GM12878 (cell line): Measurements from ENCODE around the gene FBF1. TPM values are rescaled to one million over a fixed set of nuclear protein-coding genes. Genes with fewer than 3 reads are reported as not detected.

Experiments used
- BMI1 ChIP-seq: fragments of 450-650 bp; IDR thresholded peaks from 2 replicates; pipeline ENCODE4 v1.6.1; 2016; ENCODE audit warnings: mild to moderate bottlenecking, moderate library complexity, borderline replicate concordance
- CBFB ChIP-seq: IDR thresholded peaks from 2 replicates; pipeline ENCODE4 v1.6.1; 2016; ENCODE audit warnings: antibody characterized with exemption, low read depth
- CBX5 ChIP-seq: sonication (generic); IDR thresholded peaks from 2 replicates; pipeline ENCODE4 v1.6.1; 2016; ENCODE audit warnings: low read depth, moderate library complexity, mild to moderate bottlenecking, inconsistent platforms
- CHD4 ChIP-seq: fragments of 200-600 bp; sonication (generic); IDR thresholded peaks from 2 replicates; pipeline ENCODE4 v1.6.1; 2016; ENCODE audit warnings: mild to moderate bottlenecking
- CREM ChIP-seq: IDR thresholded peaks from 2 replicates; pipeline ENCODE4 v1.6.1; 2014; ENCODE audit warnings: antibody characterized with exemption, low read depth
- EZH2 ChIP-seq: IDR thresholded peaks from 2 replicates; pipeline ENCODE4 v1.6.1; 2012; ENCODE audit warnings: low read depth, mild to moderate bottlenecking, control low read depth, inconsistent platforms, low read length, borderline replicate concordance; ENCODE audit not compliant: control insufficient read depth
- FOS ChIP-seq: IDR thresholded peaks from 3 replicates; pipeline ENCODE4 v1.6.1; 2011; ENCODE audit warnings: borderline replicate concordance; ENCODE audit not compliant: insufficient read length; ENCODE audit errors: extremely low read depth
- HCFC1 ChIP-seq: fragments of 150-350 bp; IDR thresholded peaks from 2 replicates; pipeline ENCODE4 v1.6.1; 2014; ENCODE audit warnings: low read length
- HDAC6 ChIP-seq: fragments of 200-600 bp; sonication (generic); IDR thresholded peaks from one replicate; pipeline ENCODE4 v1.8.0; 2017; ENCODE audit warnings: antibody characterized with exemption; ENCODE audit not compliant: unreplicated experiment
- IRF5 ChIP-seq: fragments of 450-650 bp; IDR thresholded peaks from 2 replicates; pipeline ENCODE4 v1.6.1; 2017; ENCODE audit warnings: borderline replicate concordance
- JUNB ChIP-seq: IDR thresholded peaks from 2 replicates; pipeline ENCODE4 v1.6.1; 2016; ENCODE audit warnings: antibody characterized with exemption, mild to moderate bottlenecking
- KDM1A ChIP-seq: fragments of 200-600 bp; sonication (generic); IDR thresholded peaks from 2 replicates; pipeline ENCODE4 v1.6.1; 2016; ENCODE audit warnings: borderline replicate concordance
- NR2C1 ChIP-seq: fragments of 450-650 bp; IDR thresholded peaks from 2 replicates; pipeline ENCODE4 v1.6.1; 2017; ENCODE audit warnings: antibody characterized with exemption, mild to moderate bottlenecking, moderate library complexity
- PML ChIP-seq: IDR thresholded peaks from 2 replicates; pipeline ENCODE4 v1.6.1; 2012; ENCODE audit warnings: low read length, inconsistent platforms
- POU2F2 ChIP-seq: IDR thresholded peaks from 3 replicates; pipeline ENCODE4 v1.6.1; 2011; ENCODE audit warnings: low read depth, mild to moderate bottlenecking, low read length, borderline replicate concordance
- RBBP5 ChIP-seq: fragments of 200-600 bp; sonication (generic); conservative IDR thresholded peaks from 2 replicates; pipeline ENCODE4 v1.6.1; 2016
- SMAD1 ChIP-seq: fragments of 450-650 bp; IDR thresholded peaks from 2 replicates; pipeline ENCODE4 v1.6.1; 2018; ENCODE audit warnings: mild to moderate bottlenecking, low read depth; ENCODE audit not compliant: partially characterized antibody
- SMARCA5 ChIP-seq: fragments of 450-650 bp; IDR thresholded peaks from 2 replicates; pipeline ENCODE4 v1.6.1; 2017; ENCODE audit warnings: mild to moderate bottlenecking
- SPI1 ChIP-seq: IDR thresholded peaks from 2 replicates; pipeline ENCODE4 v1.6.1; 2011; ENCODE audit warnings: low read depth, mild to moderate bottlenecking, low read length, moderate library complexity, borderline replicate concordance; ENCODE audit not compliant: insufficient read depth
- SUZ12 ChIP-seq: fragments of 200-600 bp; sonication (generic); IDR thresholded peaks from one replicate; pipeline ENCODE4 v1.6.1; 2018; ENCODE audit warnings: antibody characterized with exemption, mild to moderate bottlenecking; ENCODE audit not compliant: unreplicated experiment
- TARDBP ChIP-seq: IDR thresholded peaks from 2 replicates; pipeline ENCODE4 v1.6.1; 2016; ENCODE audit warnings: borderline replicate concordance
- TBL1XR1 ChIP-seq: IDR thresholded peaks from 2 replicates; pipeline ENCODE4 v1.6.1; 2012; ENCODE audit warnings: low read depth, low read length, improper control_type of control experiment
- YBX1 ChIP-seq: fragments of 450-650 bp; IDR thresholded peaks from 2 replicates; pipeline ENCODE4 v1.6.1; 2016; ENCODE audit warnings: antibody characterized with exemption
- ZBTB33 ChIP-seq: fragments of 450-650 bp; IDR thresholded peaks from 2 replicates; pipeline ENCODE4 v1.6.1; 2017; ENCODE audit warnings: mild to moderate bottlenecking
- polyA plus RNA-seq, 11 experiments: library from polyadenylated mRNA; depleted of rRNA in 4 of 11; unstranded in 6 of 11; stranded (reverse) in 5 of 11; fragments of >200 nt; fragmentation: Nextera tagmentation in 4 of 11; fragmentation: Illumina TruSeq in 1 of 11; extraction: Ambion mirVana in 4 of 11; extraction: Trizol in 1 of 11; gene quantifications; 1 replicate in 1 of 11; 2 replicates in 10 of 11; pipeline versions ENCODE4 v1.2.1 to v1.2.3, GENCODE V29; 2011 to 2016; ENCODE audit warnings: inconsistent platforms in 2 of 11, missing spikeins in 2 of 11, low read depth in 1 of 11
- total RNA-seq, 4 experiments: library from RNA; depleted of rRNA in 3 of 4; stranded (reverse); fragments of >200 nt in 3 of 4; fragmentation: Illumina TruSeq in 1 of 4; extraction: Trizol in 1 of 4; gene quantifications; 2 replicates each; pipeline versions ENCODE4 v1.2.1 to v1.2.3, GENCODE V29; 2013 to 2021
- TF ChIP-seq, protein P1 (sequence below): IDR thresholded peaks from 2 replicates; pipeline ENCODE4 v1.6.1; 2012; ENCODE audit warnings: mild to moderate bottlenecking, low read depth, low read length
- TF ChIP-seq, protein P2 (sequence below): IDR thresholded peaks from 2 replicates; pipeline ENCODE4 v1.6.1; 2012; ENCODE audit warnings: low read depth, low read length, improper control_type of control experiment

The FBF1 gene
- total and polyA plus RNA-seq, 10 of the 15 experiments (the other 5 are each of a cell fraction or from before 2014, with no cell fraction given) = 0.29 to 15.0 (median 7.0) TPM

DNA sequence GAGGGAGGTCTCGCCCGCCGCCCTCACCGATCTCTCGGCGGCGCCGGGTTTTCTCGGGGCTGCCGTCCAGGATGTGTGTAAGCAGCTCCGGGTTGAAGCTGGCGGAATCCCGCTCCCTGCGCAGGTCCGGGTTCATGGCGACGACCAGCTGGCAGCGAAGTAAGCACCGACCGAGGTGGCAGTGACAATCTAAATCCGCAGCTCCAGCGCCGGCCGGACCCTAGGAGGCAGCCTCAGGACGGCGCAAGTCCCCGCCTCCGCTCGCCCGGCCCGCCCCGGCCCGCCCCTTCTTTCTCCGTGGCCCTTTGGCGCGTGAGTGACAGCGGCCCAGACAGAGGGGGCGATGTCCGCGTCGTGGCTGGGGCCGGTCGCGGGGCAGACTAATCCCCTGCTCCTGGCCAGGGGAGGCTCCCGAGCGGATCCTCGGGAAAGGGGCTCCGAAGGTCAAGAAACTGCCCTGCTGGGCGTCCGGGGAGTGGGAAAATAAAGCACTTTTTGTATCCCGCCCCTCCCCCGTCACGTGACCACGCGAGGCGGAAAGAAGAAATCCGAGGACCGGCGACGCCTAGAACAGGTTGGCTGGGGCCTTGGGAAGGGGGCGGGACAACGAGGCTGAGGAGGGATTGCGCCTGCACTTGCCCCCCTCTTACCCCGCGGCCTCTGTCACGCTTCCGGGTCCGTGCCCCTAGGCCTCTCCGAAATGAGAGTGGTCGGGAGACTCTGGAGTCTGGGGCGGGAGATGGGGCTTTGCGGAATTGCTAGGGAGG lies 38.3 kb upstream of the FBF1 start, which contains the start of the genes ACOX1 and TEN1 (continued):
- TF ChIP-seq SMARCA5 (no peak), HDAC6 (no peak), ZBTB33 (no peak), YBX1 (no peak), POU2F2 (peak; percentile 95), BMI1 (no peak), CBX5 (no peak), TARDBP (no peak), SPI1 (no peak), SMAD1 (peak; percentile 90), EZH2 (no peak), TBL1XR1 (no peak), CBFB (peak; percentile 77), NR2C1 (no peak), JUNB (no peak), CHD4 (no peak), PML (peak; percentile 96), CREM (peak; percentile 42; the same call in 1 of the 2 replicates), KDM1A (no peak), RBBP5 (no peak), SUZ12 (no peak), FOS (no peak), IRF5 (no peak), HCFC1 (0 out of 2 replicates have a peak, but pooled peaks have one; percentile 48)
- TF ChIP-seq, protein P1, sequence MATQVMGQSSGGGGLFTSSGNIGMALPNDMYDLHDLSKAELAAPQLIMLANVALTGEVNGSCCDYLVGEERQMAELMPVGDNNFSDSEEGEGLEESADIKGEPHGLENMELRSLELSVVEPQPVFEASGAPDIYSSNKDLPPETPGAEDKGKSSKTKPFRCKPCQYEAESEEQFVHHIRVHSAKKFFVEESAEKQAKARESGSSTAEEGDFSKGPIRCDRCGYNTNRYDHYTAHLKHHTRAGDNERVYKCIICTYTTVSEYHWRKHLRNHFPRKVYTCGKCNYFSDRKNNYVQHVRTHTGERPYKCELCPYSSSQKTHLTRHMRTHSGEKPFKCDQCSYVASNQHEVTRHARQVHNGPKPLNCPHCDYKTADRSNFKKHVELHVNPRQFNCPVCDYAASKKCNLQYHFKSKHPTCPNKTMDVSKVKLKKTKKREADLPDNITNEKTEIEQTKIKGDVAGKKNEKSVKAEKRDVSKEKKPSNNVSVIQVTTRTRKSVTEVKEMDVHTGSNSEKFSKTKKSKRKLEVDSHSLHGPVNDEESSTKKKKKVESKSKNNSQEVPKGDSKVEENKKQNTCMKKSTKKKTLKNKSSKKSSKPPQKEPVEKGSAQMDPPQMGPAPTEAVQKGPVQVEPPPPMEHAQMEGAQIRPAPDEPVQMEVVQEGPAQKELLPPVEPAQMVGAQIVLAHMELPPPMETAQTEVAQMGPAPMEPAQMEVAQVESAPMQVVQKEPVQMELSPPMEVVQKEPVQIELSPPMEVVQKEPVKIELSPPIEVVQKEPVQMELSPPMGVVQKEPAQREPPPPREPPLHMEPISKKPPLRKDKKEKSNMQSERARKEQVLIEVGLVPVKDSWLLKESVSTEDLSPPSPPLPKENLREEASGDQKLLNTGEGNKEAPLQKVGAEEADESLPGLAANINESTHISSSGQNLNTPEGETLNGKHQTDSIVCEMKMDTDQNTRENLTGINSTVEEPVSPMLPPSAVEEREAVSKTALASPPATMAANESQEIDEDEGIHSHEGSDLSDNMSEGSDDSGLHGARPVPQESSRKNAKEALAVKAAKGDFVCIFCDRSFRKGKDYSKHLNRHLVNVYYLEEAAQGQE = no peak
- TF ChIP-seq, protein P2, sequence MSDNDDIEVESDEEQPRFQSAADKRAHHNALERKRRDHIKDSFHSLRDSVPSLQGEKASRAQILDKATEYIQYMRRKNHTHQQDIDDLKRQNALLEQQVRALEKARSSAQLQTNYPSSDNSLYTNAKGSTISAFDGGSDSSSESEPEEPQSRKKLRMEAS = peak; percentile 93
